Activated CD8-positive, alpha-beta T cell treated with anti-CD3 and anti-CD28 coated beads for 36 hours (primary cell): ENCODE measurements around the gene PHF14. TPM values are rescaled to one million over a fixed set of nuclear protein-coding genes. Genes with fewer than 3 reads are reported as not detected.

Experiments used
- ATAC-seq: fragments of 200-7000 bp; cut with Tn5 transposase; one replicate; pipeline ENCODE4 v1.10.0; 2021; ENCODE audit warnings: mild to moderate bottlenecking, moderate library complexity
- CTCF ChIA-PET: fragments of 350-600 bp; sonication (Branson Sonifier 250); formaldehyde crosslinking; loops from one replicate; lab custom pipeline; 2021; ENCODE audit warnings: antibody characterized with exemption; lab: Charles Lee
- POLR2A ChIA-PET: fragments of 350-600 bp; sonication (Branson Sonifier 250); formaldehyde crosslinking; loops from one replicate; lab custom pipeline; 2021; ENCODE audit warnings: antibody characterized with exemption; lab: Charles Lee
- DNase-seq: peaks from one replicate; pipeline ENCODE4 v3.0.0-alpha.2; 2020
- H3K27ac Mint-ChIP-seq: one replicate; pipeline ENCODE4 v1.8.0; 2021; ENCODE audit warnings: mild to moderate bottlenecking, mixed read lengths
- H3K27me3 Mint-ChIP-seq: one replicate; pipeline ENCODE4 v1.8.0; 2021; ENCODE audit warnings: mixed read lengths
- H3K36me3 Mint-ChIP-seq: one replicate; pipeline ENCODE4 v1.8.0; 2021; ENCODE audit warnings: low read depth, mixed read lengths
- H3K4me1 Mint-ChIP-seq: one replicate; pipeline ENCODE4 v1.8.0; 2021; ENCODE audit warnings: low read depth, mixed read lengths
- H3K4me3 Mint-ChIP-seq: one replicate; pipeline ENCODE4 v1.8.0; 2021; ENCODE audit warnings: mild to moderate bottlenecking, moderate library complexity, mixed read lengths
- H3K9me3 Mint-ChIP-seq: one replicate; pipeline ENCODE4 v1.8.0; 2021; ENCODE audit warnings: mixed read lengths
- CTCF ChIP-seq: fragments of 200-600 bp; IDR thresholded peaks from one replicate; pipeline ENCODE4 v1.8.0; 2022; ENCODE audit warnings: antibody characterized with exemption, mild to moderate bottlenecking
- intact Hi-C: fragments of 100-400 bp; cut with micrococcal nuclease; formaldehyde crosslinking; loops from one replicate; pipeline ENCODE4 v1.10.0; 2022
- total RNA-seq, 2 experiments: library from RNA; stranded (reverse); gene quantifications; one replicate each; pipeline ENCODE4 v1.2.3, GENCODE V29; 2021

PHF14 gene
- total RNA-seq, 2 experiments from 2014 or later = 36.7 to 38.7 TPM

DNA sequence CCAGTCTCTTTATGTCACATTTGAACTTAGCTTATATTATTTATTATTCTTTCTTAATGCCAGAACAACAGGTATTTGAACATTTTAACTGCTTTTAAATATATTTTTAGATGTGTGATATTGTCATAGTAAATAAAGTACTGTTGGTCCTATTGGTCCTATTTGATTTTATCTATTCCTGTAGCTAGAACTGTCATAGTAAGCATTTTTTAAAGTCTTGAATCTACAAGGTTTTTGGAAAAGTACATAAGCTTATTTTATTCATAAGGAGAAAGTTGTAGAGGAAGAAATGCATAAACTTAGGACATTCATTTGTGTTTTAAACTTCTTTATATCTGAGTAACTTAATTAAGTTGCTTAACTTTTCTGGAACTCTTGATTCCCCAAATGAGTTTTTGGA, 136.0 kb downstream of the PHF14 start:
- no peaks in the 10 kb centered on the region for H3K27me3 Mint-ChIP-seq
- H3K4me3 Mint-ChIP-seq = no peak overlapping the region
- no peaks in the 10 kb centered on the region for H3K9me3 Mint-ChIP-seq
- DNase-seq = no peak
- H3K36me3 Mint-ChIP-seq = peaks cover 3% of the 10 kb centered on the region
- ChIA-PET CTCF (no interaction called here), POLR2A (no interaction called here)
- intact Hi-C loops = no loop called here
- no peak for ATAC-seq
- no peak overlapping the region for H3K27ac Mint-ChIP-seq
- no peaks in the 10 kb centered on the region for H3K4me1 Mint-ChIP-seq
- no peak for TF ChIP-seq CTCF

GRCh38 chr7:11120068-11120664, 146.5 kb downstream of the PHF14 start:
- no peak overlapping the region for H3K4me3 Mint-ChIP-seq

GRCh38 chr7:11120675-11121220, 147.1 kb downstream of the PHF14 start:
- Mint-ChIP-seq H3K9me3 (no peaks in the 10 kb centered on the region), H3K4me3 (no peak overlapping the region), H3K27ac (no peak overlapping the region), H3K27me3 (no peaks in the 10 kb centered on the region), H3K4me1 (peaks cover 13% of the 10 kb centered on the region), H3K36me3 (peaks cover 22% of the 10 kb centered on the region)
- ATAC-seq (no peak), DNase-seq (no peak)
- CTCF ChIA-PET = no interaction called here
- no peak for TF ChIP-seq CTCF
- intact Hi-C loops = no loop called here
- POLR2A ChIA-PET = no interaction called here

More at GRCh38 chr7:11120068-11120664, 146.5 kb downstream of the PHF14 start:
- no peak for DNase-seq
- H3K4me1 Mint-ChIP-seq = peaks cover 13% of the 10 kb centered on the region
- ChIA-PET CTCF (no interaction called here), POLR2A (no interaction called here)
- H3K27ac Mint-ChIP-seq = peak overlapping the region; percentile 31
- TF ChIP-seq CTCF = no peak
- ATAC-seq = peak; percentile 42
- no peaks in the 10 kb centered on the region for H3K27me3 Mint-ChIP-seq
- intact Hi-C loops = no loop called here
- no peaks in the 10 kb centered on the region for H3K9me3 Mint-ChIP-seq
- peaks cover 22% of the 10 kb centered on the region for H3K36me3 Mint-ChIP-seq

DNA sequence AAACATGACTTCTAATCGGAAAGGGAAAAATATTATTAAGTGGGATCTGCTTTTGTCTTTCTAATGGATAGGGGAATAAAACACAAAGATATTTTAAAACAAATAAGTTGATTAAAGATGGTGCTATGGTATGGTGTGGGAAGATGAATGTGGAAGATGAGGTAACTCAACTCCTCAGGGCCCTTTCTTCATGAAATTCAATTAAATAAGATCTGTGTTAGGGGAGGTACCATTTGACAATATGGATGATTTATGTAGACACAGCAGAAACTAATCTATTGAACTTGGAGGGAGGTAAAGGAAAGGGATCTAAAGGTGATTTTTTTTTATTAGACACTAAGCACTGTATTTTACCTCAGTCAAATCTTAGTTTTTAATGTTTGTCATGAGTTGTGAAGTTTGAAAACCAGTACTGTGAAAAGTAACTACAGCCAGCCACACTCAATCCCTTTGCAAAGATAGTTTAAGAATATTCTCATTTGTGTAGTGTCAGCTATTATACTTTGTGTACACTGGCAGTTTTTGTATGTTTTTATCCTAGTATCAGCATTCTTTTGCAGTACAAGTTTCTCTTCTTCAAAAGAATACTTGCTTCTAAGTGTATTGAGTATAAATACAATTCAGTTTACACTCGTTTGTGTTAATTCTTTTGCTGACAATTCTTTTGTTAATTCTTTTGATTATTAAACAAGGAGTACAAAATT, 151.3 kb downstream of the PHF14 start:
- CTCF ChIA-PET = interaction anchor here (0.7 kb wide), 1 partner anchor 45 kb away, joined by 3 read pairs; no protein-coding TSS in a partner anchor
- intact Hi-C loops = no loop called here
- Mint-ChIP-seq H3K27ac (no peak overlapping the region), H3K9me3 (no peaks in the 10 kb centered on the region), H3K4me1 (peaks cover 35% of the 10 kb centered on the region), H3K27me3 (no peaks in the 10 kb centered on the region), H3K4me3 (no peak overlapping the region), H3K36me3 (peaks cover 28% of the 10 kb centered on the region)
- ATAC-seq (no peak), DNase-seq (no peak)
- POLR2A ChIA-PET = no interaction called here
- TF ChIP-seq CTCF = no peak
